HG03159 (cell line): ENCODE measurements around the gene LRRN1.
A peak's percentile ranks its signal among the peaks of the same experiment; 100 is the strongest.
"Not testable (repeated sequence)": the region's sequence is repeated elsewhere in the genome, so short reads cannot be mapped to it uniquely, and the experiment has no call there.

ENCODE experiments used
- ATAC-seq: cut with Tn5 transposase; IDR thresholded peaks from one replicate; pipeline ENCODE4 v1.9.1; 2021; ENCODE audit warnings: mild to moderate bottlenecking, moderate library complexity; ENCODE audit not compliant: unreplicated experiment

The LRRN1 gene

DNA sequence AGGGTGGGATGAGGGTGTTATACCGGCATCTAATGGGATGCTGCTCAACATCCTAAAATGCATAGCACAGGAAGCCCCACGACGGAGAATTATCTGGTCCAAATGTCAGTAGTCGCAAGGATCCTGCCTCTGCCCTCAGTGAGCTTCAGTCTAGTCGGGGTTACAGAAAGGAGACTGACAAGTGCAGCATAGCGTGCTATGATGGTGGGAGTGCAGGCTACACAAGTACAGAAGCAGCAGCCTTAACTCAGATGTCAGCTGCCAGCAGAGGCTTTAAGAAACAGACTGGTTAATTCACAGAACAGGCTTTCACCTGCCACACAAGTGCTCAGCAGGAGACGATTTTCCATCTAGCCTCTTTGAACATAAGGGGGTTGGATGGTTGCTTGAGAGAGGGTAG, 6.9 kb downstream of the LRRN1 start:
- ATAC-seq, result no peak

DNA sequence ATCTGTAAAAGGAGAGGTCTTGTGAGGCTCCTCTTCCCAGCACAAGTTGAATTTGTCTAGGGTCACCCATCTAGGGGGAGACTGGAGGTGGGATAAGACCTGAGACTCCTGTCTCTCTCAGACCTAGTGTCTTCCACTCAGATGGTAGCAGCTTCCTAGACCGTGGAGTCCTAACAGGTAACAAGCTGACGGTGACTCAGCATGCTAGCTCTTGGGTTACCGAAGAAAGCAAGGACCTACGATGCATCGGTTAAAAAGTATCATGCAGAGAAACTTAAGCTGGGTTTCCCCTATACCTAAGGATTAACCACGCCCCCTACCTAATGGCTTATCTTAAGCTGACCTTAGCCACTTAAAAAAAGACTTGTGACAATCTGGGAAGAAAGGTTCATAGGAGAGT, 7.6 kb downstream of the LRRN1 start:
- no peak for ATAC-seq

DNA sequence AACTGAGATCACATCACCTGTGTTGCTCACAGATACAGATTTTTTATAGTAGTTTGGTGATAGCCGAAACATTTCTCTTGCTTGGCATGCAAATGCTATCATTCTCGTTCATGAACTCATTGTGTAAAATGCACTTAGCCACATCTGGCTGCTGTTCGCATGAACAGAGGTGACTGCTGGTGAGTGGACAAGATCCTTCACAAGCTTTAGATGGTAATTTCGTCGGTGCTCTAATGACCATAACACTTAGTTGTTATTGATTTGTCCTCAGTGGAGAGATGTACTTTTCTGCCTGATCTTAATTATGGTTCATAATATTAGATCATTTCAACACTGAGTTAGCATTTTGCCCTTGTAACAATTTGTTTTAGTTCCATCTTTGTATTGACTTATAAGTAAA, 13.8 kb downstream of the LRRN1 start:
- ATAC-seq, result no peak

DNA sequence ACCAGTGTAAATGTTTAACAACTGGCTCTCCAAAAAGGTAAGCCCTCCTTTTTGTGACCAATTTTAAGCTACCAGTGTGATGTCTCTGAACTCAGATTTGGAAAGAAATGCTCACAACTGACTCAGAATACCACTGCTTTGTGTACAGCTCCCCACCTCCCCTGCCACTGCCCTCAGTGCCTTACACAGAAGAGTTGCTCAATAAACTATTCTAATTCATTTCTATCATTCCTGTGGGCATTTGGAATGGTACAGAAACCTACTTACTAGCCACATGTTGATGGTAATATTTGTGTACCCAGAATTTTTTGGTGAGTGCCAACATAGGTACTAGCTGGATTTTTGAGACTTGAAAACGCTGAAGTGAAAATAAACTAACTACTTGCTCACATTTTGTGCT, 16.0 kb downstream of the LRRN1 start:
- ATAC-seq, result no peak

DNA sequence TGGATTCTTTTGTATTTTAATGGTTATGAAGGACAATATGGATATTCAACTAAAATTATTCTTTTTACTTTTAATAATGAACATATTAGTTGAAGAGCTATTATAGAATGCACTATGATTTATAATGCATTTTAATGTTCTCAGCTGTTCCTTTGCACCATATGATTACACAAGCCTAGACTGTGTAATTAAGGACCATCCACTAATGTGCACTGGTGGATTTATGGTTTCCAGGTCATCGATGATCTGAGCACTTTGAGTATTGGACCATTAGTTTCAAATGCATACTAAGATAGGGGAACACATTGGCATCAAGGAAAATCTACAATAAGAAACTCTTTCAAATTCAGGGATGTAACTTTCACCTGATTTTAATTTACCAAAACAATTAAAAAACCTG, 16.8 kb downstream of the LRRN1 start:
- no peak for ATAC-seq

DNA sequence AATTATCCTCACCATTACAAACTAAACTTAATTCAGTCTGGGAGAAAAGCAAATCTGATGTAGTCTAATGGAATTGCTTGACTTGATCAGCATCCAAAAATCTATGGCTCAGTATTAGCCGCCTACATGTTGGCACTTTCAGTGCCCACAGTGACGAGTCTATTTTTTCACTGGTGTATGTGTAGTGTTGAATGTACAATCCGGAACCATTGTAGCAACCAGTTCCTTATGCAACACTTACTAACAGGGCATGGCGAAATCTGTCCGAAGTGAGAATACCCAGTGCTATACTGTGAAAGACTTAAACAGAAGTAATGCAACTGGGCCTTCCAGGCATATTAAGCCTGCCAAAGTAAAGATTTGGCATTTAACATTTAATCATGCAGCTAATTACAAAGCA, 18.6 kb downstream of the LRRN1 start:
- ATAC-seq, result no peak

DNA sequence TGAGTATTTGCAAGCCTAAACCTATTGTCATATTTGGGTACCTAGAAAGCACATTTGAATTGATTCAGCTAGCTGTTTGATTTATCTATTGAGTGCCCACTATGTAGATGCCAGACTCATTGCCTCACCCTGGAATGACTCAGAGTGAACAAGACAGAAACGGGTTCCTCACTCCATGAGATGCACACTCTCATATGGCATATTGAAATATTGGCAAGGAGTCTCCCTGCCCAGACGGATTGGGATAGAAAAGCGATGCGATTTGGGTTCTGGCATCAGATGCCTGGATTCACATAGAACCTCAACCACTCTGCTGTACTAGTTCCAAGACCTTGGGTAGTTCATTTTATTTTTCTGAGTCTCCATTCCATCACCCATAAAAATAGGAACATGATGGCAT, 22.5 kb downstream of the LRRN1 start:
- no peak for ATAC-seq

DNA sequence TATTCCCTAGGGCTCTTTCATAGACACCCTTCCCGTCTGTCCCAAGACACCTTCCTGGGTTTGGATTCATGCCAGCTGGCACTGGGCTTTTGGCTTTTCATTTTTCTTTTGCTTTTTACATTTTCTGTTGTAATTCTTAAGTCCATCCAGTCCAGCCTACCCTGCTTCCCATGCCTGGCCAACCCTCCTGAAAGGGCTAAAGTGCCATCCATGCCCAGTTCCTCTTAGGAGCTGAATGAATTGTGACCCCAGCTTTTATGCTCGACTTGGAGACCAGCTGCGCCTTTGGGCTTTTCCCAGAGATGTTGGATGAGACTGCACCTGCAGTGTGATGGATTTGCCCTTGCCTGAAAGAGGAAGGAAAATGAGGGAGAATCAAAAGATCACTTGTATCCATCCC, 25.8 kb downstream of the LRRN1 start:
- no peak for ATAC-seq

DNA sequence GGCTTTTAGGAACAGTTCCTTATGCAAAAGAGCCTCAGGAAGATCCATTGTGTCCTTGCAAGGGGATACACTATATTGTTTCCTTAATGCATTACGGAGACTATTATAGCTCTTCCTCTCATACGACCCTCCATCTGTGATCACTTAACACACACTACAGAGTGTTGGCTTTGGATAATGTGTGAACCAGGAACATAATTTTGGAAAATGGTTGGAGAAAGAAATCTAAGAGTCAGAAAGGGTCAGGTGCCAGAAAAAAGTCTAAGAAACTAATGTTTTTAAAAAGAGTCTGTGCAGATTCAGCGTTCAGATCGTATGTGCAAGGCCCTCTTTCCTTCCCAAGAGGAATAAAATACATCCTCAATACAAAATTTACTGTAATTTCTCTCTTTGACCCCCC, 27.3 kb downstream of the LRRN1 start:
- ATAC-seq, result no peak

DNA sequence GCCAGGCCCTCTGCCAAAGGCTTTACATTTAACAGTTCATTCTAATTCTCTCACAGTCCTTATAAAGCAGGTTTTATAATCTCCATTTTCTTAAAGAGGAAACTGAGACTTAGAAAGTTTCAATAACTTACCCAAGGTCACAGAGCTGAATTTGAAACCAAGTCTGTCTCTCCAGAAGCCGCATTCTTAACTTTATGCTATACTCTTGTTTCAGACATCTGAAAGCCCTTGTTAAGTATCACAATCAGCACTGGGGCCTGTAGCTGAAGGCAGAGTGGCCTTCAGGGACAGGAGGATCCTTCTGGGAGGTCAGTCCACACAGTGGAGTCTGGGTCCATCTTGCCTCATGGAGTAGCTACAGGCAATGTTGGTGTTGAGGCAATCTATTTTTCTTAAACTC, 27.9 kb downstream of the LRRN1 start:
- ATAC-seq, result no peak

DNA sequence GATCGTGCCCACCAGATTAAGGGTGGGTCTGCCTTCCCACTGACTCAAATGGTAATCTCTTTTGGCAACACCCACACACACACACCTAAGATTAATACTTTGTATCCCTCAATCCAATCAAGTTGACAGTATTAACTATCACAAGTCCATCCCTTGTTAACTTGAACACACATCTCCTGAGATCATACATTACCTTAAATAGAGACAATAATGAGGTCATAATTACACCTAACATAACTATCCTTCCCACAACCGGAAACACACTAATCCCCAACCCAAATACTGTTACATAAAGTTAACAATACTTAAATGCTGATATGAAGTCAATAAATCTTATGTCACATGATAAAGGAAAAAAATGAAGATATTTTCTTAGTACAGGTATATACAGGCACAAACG, 29.2 kb downstream of the LRRN1 start:
- not testable (repeated sequence) for ATAC-seq

DNA sequence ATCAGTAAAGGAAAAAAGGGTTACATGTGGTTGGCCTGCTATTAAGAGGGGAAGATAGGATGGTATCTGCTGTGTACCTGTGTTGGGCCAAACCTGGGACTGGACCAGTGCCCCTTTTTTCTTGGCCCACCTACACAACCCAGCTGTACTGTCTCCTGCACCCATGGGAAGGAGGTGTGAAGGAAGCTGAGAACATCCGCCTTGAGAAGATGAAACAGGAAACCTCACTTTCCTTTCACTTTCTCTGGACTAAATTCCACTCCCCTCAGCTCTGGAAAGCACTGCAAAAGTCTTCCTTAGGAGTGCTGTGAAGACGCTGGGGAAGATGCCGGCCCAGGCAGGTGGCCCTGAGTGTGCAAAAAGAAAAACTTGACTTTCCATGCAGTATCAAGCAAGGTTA, 37.6 kb downstream of the LRRN1 start:
- no peak for ATAC-seq

DNA sequence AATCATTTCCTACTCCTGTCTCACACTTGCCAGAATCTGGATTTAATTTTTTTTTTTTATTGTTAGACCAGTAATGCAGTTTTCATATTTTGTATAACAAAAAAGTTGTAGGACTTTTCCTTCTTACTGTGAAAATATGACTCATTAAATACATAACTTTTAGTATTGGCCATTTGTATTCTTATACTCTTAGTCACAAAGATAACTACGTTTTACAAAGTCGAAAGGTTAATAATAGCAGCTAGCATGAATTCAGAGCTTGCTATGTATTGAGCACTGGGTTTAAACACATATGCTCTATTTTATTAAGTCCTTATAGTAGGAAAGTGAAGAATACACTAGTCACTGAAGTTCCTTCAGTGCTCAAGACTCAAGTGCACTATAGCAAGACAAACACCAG, 43.1 kb downstream of the LRRN1 start:
- ATAC-seq, result no peak

DNA sequence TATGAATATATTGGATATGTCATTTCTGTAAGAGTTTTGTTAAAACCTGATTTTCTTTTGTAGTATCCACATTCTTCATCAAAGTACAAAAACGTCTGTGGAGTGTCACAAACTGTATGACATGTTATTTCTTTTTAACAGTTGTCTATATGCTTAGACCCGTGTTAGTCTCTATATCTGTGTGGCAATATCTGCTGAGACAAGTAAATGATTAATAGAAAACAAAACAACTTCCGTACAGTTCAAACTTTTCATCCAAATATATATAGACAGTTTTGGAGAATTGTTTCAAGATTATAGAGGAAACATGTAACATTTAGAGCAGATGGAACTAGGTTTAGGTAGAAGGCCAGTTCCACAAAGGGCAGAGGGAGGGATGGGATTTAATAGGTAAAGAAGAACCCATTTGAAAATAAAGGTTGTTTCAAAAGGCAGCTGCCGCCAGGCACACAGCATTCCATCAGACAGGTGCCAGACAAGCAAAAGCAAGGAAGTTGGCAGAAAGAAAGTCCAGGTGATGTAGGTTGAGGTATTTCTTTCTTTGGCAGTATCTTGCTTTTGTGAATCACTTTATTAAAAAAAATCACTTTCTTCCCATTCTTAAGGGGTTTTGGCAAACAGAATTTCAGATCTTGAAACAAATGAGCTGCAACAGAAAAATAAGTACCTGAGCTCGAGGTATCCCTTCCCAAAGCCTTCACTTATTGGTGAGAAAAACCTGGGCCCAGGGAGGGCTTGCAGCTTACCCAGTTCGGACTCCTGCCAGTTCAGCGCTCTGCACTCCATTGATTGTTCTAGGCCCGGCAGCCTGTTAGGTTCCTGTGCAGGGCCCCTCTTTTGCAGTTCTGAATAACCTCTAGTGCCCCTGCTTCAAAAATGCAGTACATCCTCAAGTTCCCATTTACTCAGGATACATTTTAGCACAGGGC, 49.0 kb downstream of the LRRN1 start:
- no peak for ATAC-seq

DNA sequence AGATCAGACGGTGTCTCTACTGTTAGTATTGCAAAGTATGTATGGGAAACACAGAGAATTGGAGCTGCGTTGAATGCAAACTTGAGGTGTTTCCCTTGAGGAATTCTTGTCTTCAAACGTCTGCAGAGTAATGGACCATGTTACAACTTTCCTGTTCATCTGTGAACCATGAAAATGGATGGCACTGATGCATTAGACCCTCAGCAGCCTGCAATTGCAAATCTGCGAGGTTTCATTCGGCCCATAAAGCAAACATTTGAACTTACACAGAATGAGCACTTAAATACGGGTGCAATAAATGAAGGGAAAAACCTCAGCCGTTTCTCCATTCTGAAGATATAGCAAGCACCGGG, 49.7 kb downstream of the LRRN1 start:
- ATAC-seq, result no peak

DNA sequence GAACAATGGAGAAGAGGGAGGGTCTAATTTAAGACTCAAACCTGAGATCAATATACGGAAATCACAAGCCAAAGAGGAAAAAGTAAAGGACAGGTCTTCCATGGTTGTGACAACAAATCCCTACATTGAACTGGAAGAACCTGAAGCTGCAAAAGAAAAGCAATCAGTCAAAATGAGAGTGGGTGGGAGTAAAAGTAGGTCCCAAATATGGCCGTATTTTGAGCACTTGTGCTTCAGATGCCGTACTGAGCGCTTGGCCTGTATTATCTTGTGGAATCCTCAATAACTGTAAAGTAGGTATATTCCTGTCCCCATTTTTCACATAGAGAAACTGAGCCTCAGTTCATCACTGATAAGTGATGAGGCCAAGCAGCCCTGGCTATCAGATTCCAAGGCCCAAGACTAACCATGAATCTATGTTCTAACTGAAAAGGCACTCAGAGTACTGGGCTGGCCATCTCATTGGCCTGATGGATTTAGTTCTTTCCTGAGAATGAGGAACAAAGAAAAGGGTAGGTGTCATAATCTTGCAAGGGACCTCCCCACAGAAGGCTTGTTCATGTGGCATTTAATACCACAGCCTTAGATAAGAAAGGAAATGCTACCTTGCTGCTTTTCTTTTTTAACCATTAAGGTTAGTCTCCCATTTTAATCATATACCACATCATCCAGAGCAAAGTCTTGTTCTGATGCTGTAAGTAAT, 52.5 kb downstream of the LRRN1 start:
- peak; percentile 95 for ATAC-seq

DNA sequence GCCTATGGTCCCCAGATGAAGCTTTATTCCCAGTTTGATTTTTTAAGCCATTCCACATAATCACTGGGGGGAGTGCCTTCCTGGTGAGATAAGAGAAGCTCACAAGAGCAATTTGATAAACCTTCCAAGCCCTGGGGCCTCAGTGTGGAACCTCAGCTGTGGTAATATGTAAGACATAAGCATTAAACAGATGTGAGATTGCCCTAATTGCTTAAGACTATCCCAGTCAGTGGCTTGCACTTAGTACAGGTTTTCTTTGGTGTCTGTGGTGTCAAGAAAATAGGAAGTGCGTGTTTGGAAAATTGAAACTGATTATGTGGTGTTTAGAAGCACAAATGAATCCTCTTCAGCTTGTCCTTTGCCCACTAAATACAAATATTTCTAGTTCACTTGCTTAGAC, 54.3 kb downstream of the LRRN1 start:
- no peak for ATAC-seq

DNA sequence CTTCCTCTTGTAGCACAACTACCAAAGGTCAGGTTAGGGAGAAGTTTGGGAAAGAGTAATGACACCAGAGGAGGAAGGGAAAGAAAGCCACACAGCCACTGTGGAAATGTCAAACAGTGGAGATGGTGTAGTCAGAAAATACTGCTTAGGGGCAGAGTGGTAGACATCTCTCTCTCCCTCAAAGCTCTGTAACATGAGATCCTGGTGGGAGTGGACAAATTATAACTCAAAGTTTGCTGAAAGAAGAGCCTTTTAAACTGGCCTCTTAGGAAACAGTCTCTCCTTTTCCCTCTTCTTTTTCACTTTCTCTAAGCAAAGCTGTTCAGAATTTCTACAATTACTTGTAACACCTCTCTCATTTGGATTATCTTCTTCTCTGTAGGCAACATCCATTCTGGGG, 55.8 kb downstream of the LRRN1 start:
- ATAC-seq, result no peak

DNA sequence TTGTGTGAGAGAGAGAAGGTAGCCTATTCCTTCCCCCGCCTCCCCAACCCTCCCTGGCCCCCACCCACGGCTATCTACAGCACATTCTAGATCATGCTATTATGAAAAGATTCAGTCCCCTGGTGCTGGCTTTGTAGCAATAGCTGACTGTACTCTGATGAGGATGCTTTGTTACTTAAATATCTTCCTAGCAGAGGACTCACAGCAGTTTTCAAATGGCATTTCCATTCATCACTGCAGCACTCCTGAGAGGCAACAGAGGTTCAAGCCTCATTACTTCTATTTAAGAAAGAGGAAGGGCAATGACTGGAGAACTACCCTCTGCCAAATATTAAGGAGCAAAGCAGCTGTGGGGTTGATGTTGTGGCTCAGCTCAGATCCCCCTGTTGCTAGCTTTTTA, 61.0 kb downstream of the LRRN1 start:
- no peak for ATAC-seq

DNA sequence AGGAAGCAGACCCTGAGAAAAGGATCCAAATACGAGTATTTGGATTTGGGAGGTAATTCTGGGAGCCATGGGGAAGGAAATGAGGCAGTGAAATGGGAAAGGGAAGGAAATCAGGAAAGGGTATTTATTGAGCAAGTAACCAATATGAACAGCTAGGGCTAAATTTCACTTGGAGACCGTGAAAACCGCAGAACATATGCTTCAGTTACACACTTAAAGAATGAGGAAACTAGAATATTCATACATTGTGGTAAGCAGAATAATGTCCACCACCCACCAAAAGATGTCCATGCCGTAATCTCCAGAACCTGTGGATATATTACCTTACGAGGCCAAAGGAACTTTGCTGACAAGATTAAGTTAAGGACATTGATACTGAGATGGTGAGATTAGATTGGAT, 63.3 kb downstream of the LRRN1 start:
- no peak for ATAC-seq

DNA sequence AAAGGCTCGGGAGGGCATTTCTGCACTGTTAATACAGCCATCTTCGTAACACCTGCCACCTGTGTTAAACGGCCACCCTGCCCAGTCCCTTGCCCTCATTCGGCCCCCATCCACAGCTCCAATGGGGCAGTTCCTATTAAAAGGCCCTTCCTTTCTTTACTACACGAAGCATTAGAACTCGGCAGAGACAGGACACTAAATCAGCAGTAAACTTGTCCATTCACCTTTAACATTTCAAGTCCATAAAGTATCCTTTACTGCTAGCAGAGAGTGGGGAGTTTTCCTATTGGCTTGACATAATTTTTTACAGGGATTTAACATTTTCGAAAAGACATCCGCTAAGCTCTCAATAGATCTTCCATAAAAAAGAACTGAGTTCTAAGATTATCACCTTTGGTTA, 76.3 kb downstream of the LRRN1 start:
- no peak for ATAC-seq

DNA sequence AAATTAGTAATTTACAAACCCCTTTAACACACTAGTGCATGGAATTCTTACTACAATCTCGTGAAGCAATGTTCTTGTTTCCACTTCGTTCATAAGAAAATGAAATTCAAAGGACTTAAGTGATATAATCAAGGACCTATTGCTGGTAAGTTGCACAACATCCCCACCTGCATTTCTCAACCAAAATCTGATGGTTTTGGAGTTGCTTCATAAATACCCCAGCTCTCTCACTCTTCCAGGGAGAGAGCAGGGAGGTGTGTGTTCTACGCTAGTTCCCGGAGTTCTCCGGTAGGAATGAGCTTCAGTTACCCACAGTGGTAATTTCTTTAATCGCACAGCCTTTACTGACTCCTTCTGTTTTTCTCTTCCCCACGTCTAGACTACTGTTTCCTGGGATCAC, 81.8 kb downstream of the LRRN1 start:
- ATAC-seq, result no peak

DNA sequence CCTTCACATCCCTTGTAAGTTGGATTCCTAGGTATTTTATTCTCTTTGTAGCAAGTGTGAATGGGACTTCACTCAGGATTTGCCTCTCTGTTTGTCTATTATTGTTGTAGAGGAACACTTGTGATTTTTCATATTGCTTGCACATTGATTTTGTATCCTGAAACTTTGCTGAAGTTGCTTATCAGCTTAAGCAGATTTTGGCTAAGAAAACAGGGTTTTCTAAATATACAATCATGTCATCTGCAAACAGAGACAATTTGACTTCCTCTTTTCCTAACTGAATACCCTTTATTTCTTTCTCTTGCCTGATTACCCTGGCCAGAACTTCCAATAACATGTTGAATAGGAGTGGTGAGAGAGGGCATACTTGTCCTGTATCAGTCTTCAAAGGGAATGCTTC, 88.1 kb downstream of the LRRN1 start:
- ATAC-seq, result not testable (repeated sequence)
